ENCODE measurements around the gene WDR93. TPM values are rescaled to one million over a fixed set of nuclear protein-coding genes. Genes with fewer than 3 reads are reported as not detected.

Gene WDR93
- total RNA-seq, 1 donor from 2014 or later = not detected

- peak in 1 of 2 donors; percentile 65 for DNase-seq (ENCODE audit: low read depth in 2 of 2)
Measured at GRCh38 chr15:89662893-89663626, 27.6 kb upstream of the WDR93 start.

- DNase-seq (ENCODE audit: low read depth in 2 of 2) = no peak
Measured at GRCh38 chr15:89664441-89665350, 25.9 kb upstream of the WDR93 start.

GRCh38 chr15:89665449-89666181 lies 25.0 kb upstream of the WDR93 start:
- peak in 1 of 2 donors; percentile 55 for DNase-seq (ENCODE audit: low read depth in 2 of 2)

GRCh38 chr15:89666184-89666857 lies 24.3 kb upstream of the WDR93 start:
- DNase-seq (ENCODE audit: low read depth in 2 of 2) = no peak

GRCh38 chr15:89666858-89667705 lies 23.5 kb upstream of the WDR93 start:
- DNase-seq (ENCODE audit: low read depth in 2 of 2) = no peak

GRCh38 chr15:89667706-89667960 lies 23.0 kb upstream of the WDR93 start:
- no peak for DNase-seq (ENCODE audit: low read depth in 2 of 2)

GRCh38 chr15:89668171-89668570 lies 22.4 kb upstream of the WDR93 start:
- no peak for DNase-seq (ENCODE audit: low read depth in 2 of 2)

- no peak for DNase-seq (ENCODE audit: low read depth in 2 of 2)
Measured at GRCh38 chr15:89669309-89669865, 21.2 kb upstream of the WDR93 start.

- DNase-seq (ENCODE audit: low read depth in 2 of 2) = no peak
Measured at GRCh38 chr15:89669941-89670340, 20.7 kb upstream of the WDR93 start.

- DNase-seq (ENCODE audit: low read depth in 2 of 2) = no peak
Measured at GRCh38 chr15:89670971-89671560, 19.5 kb upstream of the WDR93 start.

- DNase-seq (ENCODE audit: low read depth in 2 of 2) = no peak
Measured at GRCh38 chr15:89671687-89672086, 18.9 kb upstream of the WDR93 start.

- no peak for DNase-seq (ENCODE audit: low read depth in 2 of 2)
Measured at GRCh38 chr15:89672221-89673164, 18.1 kb upstream of the WDR93 start.

GRCh38 chr15:89673165-89673512 lies 17.5 kb upstream of the WDR93 start:
- DNase-seq (ENCODE audit: low read depth in 2 of 2) = peak in 1 of 2 donors; percentile 49

GRCh38 chr15:89674526-89674925 lies 16.1 kb upstream of the WDR93 start:
- DNase-seq (ENCODE audit: low read depth in 2 of 2) = no peak

GRCh38 chr15:89675606-89676005 lies 15.0 kb upstream of the WDR93 start:
- DNase-seq (ENCODE audit: low read depth in 2 of 2) = no peak

- DNase-seq (ENCODE audit: low read depth in 2 of 2) = no peak
Measured at GRCh38 chr15:89677381-89677780, 13.2 kb upstream of the WDR93 start.

- no peak for DNase-seq (ENCODE audit: low read depth in 2 of 2)
Measured at GRCh38 chr15:89679212-89679611, 11.4 kb upstream of the WDR93 start, which contains the start of gene PLIN1. Gene PLIN1, minus strand, starts transcription at chr15:89679367. Its CDS starts 1,878 bp downstream, at chr15:89677489.

- DNase-seq (ENCODE audit: low read depth in 2 of 2) = peak; percentile 40 to 51
Measured at GRCh38 chr15:89680282-89680873, 10.2 kb upstream of the WDR93 start.
